GM18861 (cell line): ENCODE results near the gene SMPDL3A.

ENCODE experiments used
- ATAC-seq: cut with Tn5 transposase; IDR thresholded peaks from one replicate; pipeline ENCODE4 v1.9.1; 2021; ENCODE audit not compliant: unreplicated experiment

The SMPDL3A gene

DNA sequence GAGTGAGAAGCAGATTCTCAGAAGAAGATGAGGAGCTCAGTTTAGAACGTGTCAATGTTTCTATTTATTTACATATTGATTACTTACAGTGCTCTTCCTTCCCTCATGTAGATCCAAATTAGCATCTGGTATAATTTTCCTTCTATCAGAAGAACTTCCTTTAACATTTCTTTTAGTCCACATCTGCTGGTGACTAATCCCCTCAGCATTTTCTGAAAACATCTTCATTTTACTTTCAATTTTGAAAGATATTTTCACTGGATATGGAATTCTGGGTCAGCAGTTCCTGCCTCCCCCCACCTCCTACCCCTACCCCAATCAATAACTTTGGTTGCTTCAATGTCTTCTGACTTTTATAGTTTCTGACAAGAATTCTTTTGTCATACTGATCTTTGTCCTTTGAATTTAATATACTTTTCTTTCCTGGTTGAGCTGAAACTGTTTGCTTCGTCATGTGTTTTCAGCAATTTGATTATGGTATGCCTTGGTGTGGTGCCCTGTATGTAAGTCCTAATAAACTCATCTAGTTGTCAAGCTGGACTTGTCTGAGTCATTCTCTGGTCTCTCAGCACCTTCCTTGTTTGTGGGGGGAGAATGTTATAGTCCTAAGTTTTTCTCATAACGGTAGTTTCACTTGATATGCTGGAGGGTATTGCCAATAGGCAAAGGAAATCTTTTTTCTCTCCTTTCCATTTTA, 57.0 kb downstream of the SMPDL3A start:
- ATAC-seq: no peak

GRCh38 chr6:122853259-122853995, 64.4 kb downstream of the SMPDL3A start:
- peak; percentile 95 for ATAC-seq
